Mesendoderm (in vitro differentiated cells): Measurements from ENCODE around the gene PDE4D.

Experiments
- DNase-seq: peaks from one replicate; pipeline ENCODE4 v3.0.0; 2013
- H2AK5ac ChIP-seq: 2 replicates; pipeline ENCODE4 v1.6.1; 2013; ENCODE audit warnings: low read length, inconsistent platforms
- H2BK120ac ChIP-seq: 2 replicates; pipeline ENCODE4 v1.6.1; 2013; ENCODE audit warnings: low read depth, mild to moderate bottlenecking, low read length, moderate library complexity, mixed read lengths
- H2BK15ac ChIP-seq: replicated peaks from 2 replicates; pipeline ENCODE4 v1.6.1; 2013; ENCODE audit warnings: low read depth, mild to moderate bottlenecking, moderate library complexity
- H2BK5ac ChIP-seq: 2 replicates; pipeline ENCODE4 v1.6.1; 2013; ENCODE audit warnings: low read length, inconsistent platforms
- H3K18ac ChIP-seq: 2 replicates; pipeline ENCODE4 v1.6.1; 2013; ENCODE audit warnings: mild to moderate bottlenecking, low read length, mixed read lengths
- H3K23ac ChIP-seq: one replicate; pipeline ENCODE4 v1.6.1; 2013; ENCODE audit warnings: low read length
- H3K27ac ChIP-seq: 2 replicates; pipeline ENCODE4 v1.5.1; 2013; ENCODE audit warnings: low read depth, mild to moderate bottlenecking, inconsistent platforms, low read length, moderate library complexity
- H3K27me3 ChIP-seq: 2 replicates; pipeline ENCODE4 v1.6.1; 2013; ENCODE audit warnings: low read length, control low read depth, mild to moderate bottlenecking, inconsistent platforms; ENCODE audit not compliant: insufficient read depth, poor library complexity
- H3K36me3 ChIP-seq: 2 replicates; pipeline ENCODE4 v1.6.1; 2013; ENCODE audit warnings: low read length, inconsistent platforms; ENCODE audit not compliant: control insufficient read depth, insufficient read depth
- H3K4ac ChIP-seq: one replicate; pipeline ENCODE4 v1.6.1; 2013; ENCODE audit warnings: low read depth, mild to moderate bottlenecking, low read length, moderate library complexity
- H3K4me1 ChIP-seq: 2 replicates; pipeline ENCODE4 v1.6.1; 2013; ENCODE audit warnings: low read depth, low read length, inconsistent platforms; ENCODE audit not compliant: control insufficient read depth
- H3K4me2 ChIP-seq: 2 replicates; pipeline ENCODE4 v1.6.1; 2013; ENCODE audit warnings: low read length
- H3K4me3 ChIP-seq: 2 replicates; pipeline ENCODE4 v1.5.1; 2013; ENCODE audit warnings: mild to moderate bottlenecking, low read length
- H3K56ac ChIP-seq: one replicate; pipeline ENCODE4 v1.6.1; 2013; ENCODE audit warnings: low read length
- H3K79me1 ChIP-seq: 2 replicates; pipeline ENCODE4 v1.6.1; 2013; ENCODE audit warnings: low read length, inconsistent platforms
- H3K79me2 ChIP-seq: 2 replicates; pipeline ENCODE4 v1.6.1; 2013; ENCODE audit warnings: mild to moderate bottlenecking, low read length; ENCODE audit not compliant: control insufficient read depth, insufficient read depth
- H3K9ac ChIP-seq: 2 replicates; pipeline ENCODE4 v1.6.1; 2013; ENCODE audit warnings: low read length, inconsistent platforms
- H4K5ac ChIP-seq: one replicate; pipeline ENCODE4 v1.6.1; 2013; ENCODE audit warnings: low read length
- H4K8ac ChIP-seq: one replicate; pipeline ENCODE4 v1.6.1; 2013; ENCODE audit warnings: low read depth, mild to moderate bottlenecking, control low read depth, low read length, moderate library complexity
- WGBS: extraction: QIAGEN DNeasy Blood & Tissue Kit; methylation state at CpG from one replicate; pipeline ENCODE4 v1.1.7; 2013; ENCODE audit warnings: low lambda C conversion rate, missing lambda C conversion rate; ENCODE audit not compliant: insufficient coverage; ENCODE audit errors: extremely low coverage; 5-methylcytosine and 5-hydroxymethylcytosine counted together

PDE4D gene

DNA sequence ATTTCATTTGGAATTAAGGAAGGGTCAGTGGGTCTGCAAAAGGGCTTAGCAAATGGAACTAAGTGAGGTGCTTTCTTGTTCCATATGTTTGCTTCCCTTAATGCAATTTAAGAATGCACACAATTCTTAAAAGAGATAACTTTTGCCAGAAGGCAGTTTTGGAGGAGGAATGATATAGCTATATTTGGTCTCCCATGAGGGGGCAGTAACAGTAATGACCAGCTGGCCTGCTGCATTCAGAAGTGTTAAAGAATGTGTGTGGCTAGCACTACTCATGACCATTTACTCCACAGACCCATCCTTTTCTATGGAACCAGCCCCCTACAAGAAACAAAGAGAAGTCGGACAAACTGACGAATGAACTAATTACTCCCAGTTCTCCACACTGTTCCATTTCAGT, 671.8 kb downstream of the PDE4D start:
- H3K18ac ChIP-seq: no peak overlapping the region
- no peaks in the 10 kb centered on the region for H3K4me1 ChIP-seq
- no CpG with 5 or more reads among the region's 2 CpGs for WGBS
- no peak overlapping the region for H3K4me2 ChIP-seq
- no peak overlapping the region for H4K5ac ChIP-seq
- H3K56ac ChIP-seq: no peak overlapping the region
- H2BK15ac ChIP-seq: no peak overlapping the region
- H3K27me3 ChIP-seq: no peaks in the 10 kb centered on the region
- no peak overlapping the region for H2BK120ac ChIP-seq
- H3K4me3 ChIP-seq: no peak overlapping the region
- H4K8ac ChIP-seq: no peak overlapping the region
- DNase-seq: no peak
- H3K79me1 ChIP-seq: no peaks in the 10 kb centered on the region
- no peak overlapping the region for H2BK5ac ChIP-seq
- no peak overlapping the region for H2AK5ac ChIP-seq
- H3K27ac ChIP-seq: no peak overlapping the region
- no peak overlapping the region for H3K23ac ChIP-seq
- H3K4ac ChIP-seq: no peak overlapping the region
- no peak overlapping the region for H3K9ac ChIP-seq
- no peaks in the 10 kb centered on the region for H3K36me3 ChIP-seq
- H3K79me2 ChIP-seq: no peaks in the 10 kb centered on the region

GRCh38 chr5:59218424-59219045, 675.0 kb downstream of the PDE4D start:
- DNase-seq: peak; percentile 18
- no peak overlapping the region for H3K56ac ChIP-seq
- no peaks in the 10 kb centered on the region for H3K79me2 ChIP-seq
- no peak overlapping the region for H4K8ac ChIP-seq
- no peaks in the 10 kb centered on the region for H3K79me1 ChIP-seq
- no peaks in the 10 kb centered on the region for H3K27me3 ChIP-seq
- H3K4me3 ChIP-seq: no peak overlapping the region
- no peak overlapping the region for H3K9ac ChIP-seq
- no peaks in the 10 kb centered on the region for H3K36me3 ChIP-seq
- no peak overlapping the region for H4K5ac ChIP-seq
- no peak overlapping the region for H2BK15ac ChIP-seq
- no peak overlapping the region for H3K18ac ChIP-seq
- H2AK5ac ChIP-seq: no peak overlapping the region
- no peak overlapping the region for H3K4ac ChIP-seq
- H3K4me1 ChIP-seq: no peaks in the 10 kb centered on the region
- no peak overlapping the region for H2BK5ac ChIP-seq
- no peak overlapping the region for H3K4me2 ChIP-seq
- H2BK120ac ChIP-seq: no peak overlapping the region
- H3K23ac ChIP-seq: no peak overlapping the region
- WGBS: no CpG with 5 or more reads among the region's 2 CpGs
- H3K27ac ChIP-seq: no peak overlapping the region

DNA sequence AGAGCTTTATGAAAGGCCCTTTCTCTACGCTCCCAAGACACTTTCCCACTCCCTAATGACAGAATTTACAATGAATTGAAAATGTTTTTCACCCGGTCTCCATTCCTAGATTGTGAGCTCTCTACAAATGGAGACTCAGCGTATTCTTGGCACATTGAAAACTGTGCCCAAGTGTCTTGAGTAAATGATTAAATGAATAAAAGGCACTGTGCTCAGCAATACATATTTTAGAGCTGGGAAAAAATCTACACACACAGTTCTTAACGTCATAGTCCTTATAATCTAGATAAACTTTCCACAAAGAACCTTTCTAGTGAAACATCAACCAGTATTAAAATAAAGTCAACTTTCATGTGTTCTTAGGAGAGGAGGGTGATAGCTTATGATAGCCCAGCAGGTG, 676.7 kb downstream of the PDE4D start:
- H3K56ac ChIP-seq: no peak overlapping the region
- H3K9ac ChIP-seq: no peak overlapping the region
- H3K4me2 ChIP-seq: no peak overlapping the region
- no peak overlapping the region for H2BK15ac ChIP-seq
- no peak overlapping the region for H2AK5ac ChIP-seq
- H3K4me3 ChIP-seq: no peak overlapping the region
- H3K79me1 ChIP-seq: no peaks in the 10 kb centered on the region
- no peak overlapping the region for H2BK5ac ChIP-seq
- H3K23ac ChIP-seq: no peak overlapping the region
- H3K4me1 ChIP-seq: no peaks in the 10 kb centered on the region
- H3K79me2 ChIP-seq: no peaks in the 10 kb centered on the region
- H3K27ac ChIP-seq: no peak overlapping the region
- H4K8ac ChIP-seq: no peak overlapping the region
- no CpG with 5 or more reads among the region's 4 CpGs for WGBS
- H3K4ac ChIP-seq: no peak overlapping the region
- no peak overlapping the region for H3K18ac ChIP-seq
- no peaks in the 10 kb centered on the region for H3K36me3 ChIP-seq
- H3K27me3 ChIP-seq: no peaks in the 10 kb centered on the region
- DNase-seq: no peak
- no peak overlapping the region for H4K5ac ChIP-seq
- H2BK120ac ChIP-seq: no peak overlapping the region

- H3K79me1 ChIP-seq: no peaks in the 10 kb centered on the region
- H2BK5ac ChIP-seq: no peak overlapping the region
These were observed 680.9 kb downstream of the PDE4D start for GRCh38 chr5:59212596-59212995.

GRCh38 chr5:59209758-59210359, 683.7 kb downstream of the PDE4D start:
- Histone ChIP-seq H3K27me3 (no peaks in the 10 kb centered on the region), H3K79me2 (no peaks in the 10 kb centered on the region), H4K8ac (no peak overlapping the region), H2AK5ac (no peak overlapping the region), H2BK5ac (no peak overlapping the region), H3K36me3 (no peaks in the 10 kb centered on the region), H3K4ac (no peak overlapping the region), H3K23ac (no peak overlapping the region), H2BK15ac (no peak overlapping the region), H2BK120ac (no peak overlapping the region), H3K79me1 (no peaks in the 10 kb centered on the region), H3K56ac (no peak overlapping the region), H3K18ac (no peak overlapping the region), H3K4me1 (no peaks in the 10 kb centered on the region), H3K4me3 (no peak overlapping the region), H3K4me2 (no peak overlapping the region), H4K5ac (no peak overlapping the region), H3K27ac (no peak overlapping the region), H3K9ac (no peak overlapping the region)
- DNase-seq: no peak
- no CpG with 5 or more reads among the region's 3 CpGs for WGBS

More at GRCh38 chr5:59212596-59212995, 680.9 kb downstream of the PDE4D start:
- H2BK120ac ChIP-seq: no peak overlapping the region
- no peak overlapping the region for H3K27ac ChIP-seq
- H3K4me1 ChIP-seq: no peaks in the 10 kb centered on the region
- no peaks in the 10 kb centered on the region for H3K36me3 ChIP-seq
- no peak for DNase-seq
- no peak overlapping the region for H3K18ac ChIP-seq
- no peak overlapping the region for H4K5ac ChIP-seq
- H3K27me3 ChIP-seq: no peaks in the 10 kb centered on the region
- H3K4me3 ChIP-seq: no peak overlapping the region
- H3K9ac ChIP-seq: no peak overlapping the region
- no peak overlapping the region for H3K23ac ChIP-seq
- no peaks in the 10 kb centered on the region for H3K79me2 ChIP-seq
- H2BK15ac ChIP-seq: no peak overlapping the region
- no peak overlapping the region for H3K4me2 ChIP-seq
- H3K4ac ChIP-seq: no peak overlapping the region
- no CpG with 5 or more reads among the region's 1 CpG for WGBS
- H2AK5ac ChIP-seq: no peak overlapping the region
- H3K56ac ChIP-seq: no peak overlapping the region
- H4K8ac ChIP-seq: no peak overlapping the region

DNA sequence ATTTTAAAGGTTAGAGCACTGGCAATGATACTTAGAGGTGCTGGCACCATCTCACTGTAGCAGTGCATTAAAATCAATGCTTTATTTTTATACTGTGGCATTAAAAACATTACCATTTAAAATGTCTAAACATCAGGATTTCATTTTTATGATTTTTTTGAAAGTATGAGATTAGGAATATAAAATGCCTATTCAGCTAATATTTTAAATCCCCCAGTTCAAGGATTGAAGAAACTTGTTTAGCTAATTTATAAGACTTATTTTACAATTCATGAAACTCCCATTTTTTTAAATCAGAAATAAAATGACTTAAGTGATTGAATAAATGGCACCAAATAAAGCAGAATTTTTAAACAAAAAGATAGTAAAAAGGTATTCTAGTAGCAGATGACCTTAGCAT, 685.1 kb downstream of the PDE4D start:
- Histone ChIP-seq H2BK120ac (no peak overlapping the region), H4K5ac (no peak overlapping the region), H3K56ac (no peak overlapping the region), H3K79me2 (no peaks in the 10 kb centered on the region), H3K4me1 (no peaks in the 10 kb centered on the region), H3K27ac (no peak overlapping the region), H3K9ac (no peak overlapping the region), H3K4me3 (no peak overlapping the region), H3K18ac (no peak overlapping the region), H4K8ac (no peak overlapping the region), H3K27me3 (no peaks in the 10 kb centered on the region), H3K23ac (no peak overlapping the region), H3K4me2 (no peak overlapping the region), H3K79me1 (no peaks in the 10 kb centered on the region), H2BK15ac (no peak overlapping the region), H3K36me3 (no peaks in the 10 kb centered on the region), H2BK5ac (no peak overlapping the region), H3K4ac (no peak overlapping the region), H2AK5ac (no peak overlapping the region)
- no peak for DNase-seq
